ENCODE data around the gene FCN2. TPM values are rescaled to one million over a fixed set of nuclear protein-coding genes. Genes with fewer than 3 reads are reported as not detected.
"Not testable (repeated sequence)": the region's sequence is repeated elsewhere in the genome, so short reads cannot be mapped to it uniquely, and the experiment has no call there.

FCN2 gene
- total RNA-seq, 2 experiments from 2014 or later, result not detected

DNA sequence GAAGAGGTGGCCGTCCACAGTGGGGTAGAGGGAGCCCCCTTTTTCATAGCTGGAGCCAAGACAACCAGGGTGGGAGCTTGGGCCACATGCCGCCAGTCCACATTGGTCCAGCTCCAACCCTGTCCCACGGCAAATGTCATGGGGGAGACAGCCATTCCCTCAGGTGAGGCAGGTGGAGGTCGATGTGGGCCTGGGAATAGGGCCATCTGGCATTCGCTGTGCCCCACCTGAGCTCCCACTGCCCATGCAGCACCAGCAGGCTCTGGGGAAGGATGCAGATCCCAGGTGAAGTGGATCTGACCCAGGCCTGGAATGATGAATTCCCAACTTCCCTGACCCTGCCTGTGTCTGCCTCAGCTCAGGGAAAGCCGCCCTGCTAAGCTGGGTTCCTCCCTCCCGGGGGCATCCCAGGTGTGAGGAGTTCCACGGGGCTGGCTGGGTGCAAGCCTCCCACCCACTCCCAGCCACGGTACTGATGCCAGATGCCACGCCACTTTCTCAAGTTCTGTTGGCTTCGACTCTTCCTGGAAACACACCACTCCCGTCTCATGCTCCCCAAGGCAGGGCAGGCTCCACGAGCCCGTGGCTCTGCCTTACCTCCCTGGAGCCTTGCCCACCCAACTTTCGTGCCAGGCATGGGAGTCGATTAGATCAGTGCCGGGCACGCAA is 25.2 kb upstream of the FCN2 start:
- Mint-ChIP-seq H3K36me3 (ENCODE audit: low read depth) (no peaks in the 10 kb centered on the region), H3K27me3 (peaks cover 26% of the 10 kb centered on the region), H3K27ac (no peak overlapping the region), H3K4me1 (ENCODE audit: low read depth) (no peaks in the 10 kb centered on the region), H3K9me3 (peaks cover 2% of the 10 kb centered on the region), H3K4me3 (no peak overlapping the region)
- Histone ChIP-seq H3K27ac (ENCODE audit: low read depth in 1 of 2, low read length in 2 of 2) (no peak overlapping the region), H3K27me3 (ENCODE audit: control insufficient read depth in 1 of 2, insufficient read depth in 2 of 2, low read length in 2 of 2) (peaks cover 4 to 16% of the 10 kb centered on the region in 2 experiments), H3K4me1 (ENCODE audit: insufficient read depth, low read length) (no peaks in the 10 kb centered on the region), H3K36me3 (ENCODE audit: insufficient read depth, low read length) (no peaks in the 10 kb centered on the region), H3K4me3 (ENCODE audit: low read length) (no peak overlapping the region), H3K9me3 (ENCODE audit: control insufficient read depth in 1 of 2, insufficient read depth in 1 of 2, low read length in 2 of 2) (peaks cover 0 to 32% of the 10 kb centered on the region in 2 experiments)
- ChIA-PET POLR2A (no interaction called here), CTCF (no interaction called here)
- ATAC-seq (ENCODE audit: poor library complexity) (no peak), DNase-seq (no peak)
- intact Hi-C loops (cut with DNase I, micrococcal nuclease), result no loop called here
- TF ChIP-seq, protein P1, sequence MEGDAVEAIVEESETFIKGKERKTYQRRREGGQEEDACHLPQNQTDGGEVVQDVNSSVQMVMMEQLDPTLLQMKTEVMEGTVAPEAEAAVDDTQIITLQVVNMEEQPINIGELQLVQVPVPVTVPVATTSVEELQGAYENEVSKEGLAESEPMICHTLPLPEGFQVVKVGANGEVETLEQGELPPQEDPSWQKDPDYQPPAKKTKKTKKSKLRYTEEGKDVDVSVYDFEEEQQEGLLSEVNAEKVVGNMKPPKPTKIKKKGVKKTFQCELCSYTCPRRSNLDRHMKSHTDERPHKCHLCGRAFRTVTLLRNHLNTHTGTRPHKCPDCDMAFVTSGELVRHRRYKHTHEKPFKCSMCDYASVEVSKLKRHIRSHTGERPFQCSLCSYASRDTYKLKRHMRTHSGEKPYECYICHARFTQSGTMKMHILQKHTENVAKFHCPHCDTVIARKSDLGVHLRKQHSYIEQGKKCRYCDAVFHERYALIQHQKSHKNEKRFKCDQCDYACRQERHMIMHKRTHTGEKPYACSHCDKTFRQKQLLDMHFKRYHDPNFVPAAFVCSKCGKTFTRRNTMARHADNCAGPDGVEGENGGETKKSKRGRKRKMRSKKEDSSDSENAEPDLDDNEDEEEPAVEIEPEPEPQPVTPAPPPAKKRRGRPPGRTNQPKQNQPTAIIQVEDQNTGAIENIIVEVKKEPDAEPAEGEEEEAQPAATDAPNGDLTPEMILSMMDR (IDR thresholded peaks at IDR 0.05), result no peak

DNA sequence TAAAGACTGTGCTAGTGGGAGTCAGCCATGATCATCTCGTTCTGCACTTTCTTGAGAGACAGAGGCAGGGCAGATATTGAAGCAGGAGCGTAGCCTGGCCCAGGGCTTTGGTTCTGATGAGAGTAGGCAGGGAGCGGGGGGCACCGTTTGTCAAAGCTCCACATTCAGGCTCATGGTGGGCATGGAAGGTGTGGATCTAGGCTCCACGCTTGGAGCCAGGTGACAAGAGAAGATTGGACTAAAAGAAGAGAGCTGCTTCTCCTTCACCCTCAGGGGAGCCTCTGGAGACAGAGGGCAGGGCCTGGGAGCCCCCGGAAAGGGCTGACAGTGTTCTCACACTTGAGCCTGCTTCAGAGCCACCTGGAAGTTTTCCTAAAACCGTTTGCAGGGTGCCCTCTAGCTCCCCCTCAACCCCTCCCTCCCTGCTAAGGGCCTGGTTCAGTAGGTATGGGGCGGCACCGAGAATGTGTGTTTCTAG is 24.7 kb upstream of the FCN2 start:
- H3K36me3 Mint-ChIP-seq (ENCODE audit: low read depth), result no peaks in the 10 kb centered on the region
- TF ChIP-seq, protein P1 (IDR thresholded peaks at IDR 0.05), result no peak
- H3K27ac ChIP-seq (ENCODE audit: low read depth in 1 of 2, low read length in 2 of 2), result no peak overlapping the region
- no peaks in the 10 kb centered on the region for H3K36me3 ChIP-seq (ENCODE audit: insufficient read depth, low read length)
- H3K27ac Mint-ChIP-seq, result no peak overlapping the region
- POLR2A ChIA-PET, result no interaction called here
- peaks cover 0 to 28% of the 10 kb centered on the region in 2 experiments for H3K9me3 ChIP-seq (ENCODE audit: control insufficient read depth in 1 of 2, insufficient read depth in 1 of 2, low read length in 2 of 2)
- DNase-seq, result no peak
- H3K4me1 Mint-ChIP-seq (ENCODE audit: low read depth), result no peaks in the 10 kb centered on the region
- H3K4me1 ChIP-seq (ENCODE audit: insufficient read depth, low read length), result no peaks in the 10 kb centered on the region
- no peak for ATAC-seq (ENCODE audit: poor library complexity)
- H3K27me3 Mint-ChIP-seq, result peaks cover 26% of the 10 kb centered on the region
- H3K4me3 ChIP-seq (ENCODE audit: low read length), result no peak overlapping the region
- peaks cover 4 to 15% of the 10 kb centered on the region in 2 experiments for H3K27me3 ChIP-seq (ENCODE audit: control insufficient read depth in 1 of 2, insufficient read depth in 2 of 2, low read length in 2 of 2)
- CTCF ChIA-PET, result no interaction called here
- H3K9me3 Mint-ChIP-seq, result peaks cover 2% of the 10 kb centered on the region
- H3K4me3 Mint-ChIP-seq, result no peak overlapping the region
- intact Hi-C loops (cut with DNase I, micrococcal nuclease), result no loop called here

DNA sequence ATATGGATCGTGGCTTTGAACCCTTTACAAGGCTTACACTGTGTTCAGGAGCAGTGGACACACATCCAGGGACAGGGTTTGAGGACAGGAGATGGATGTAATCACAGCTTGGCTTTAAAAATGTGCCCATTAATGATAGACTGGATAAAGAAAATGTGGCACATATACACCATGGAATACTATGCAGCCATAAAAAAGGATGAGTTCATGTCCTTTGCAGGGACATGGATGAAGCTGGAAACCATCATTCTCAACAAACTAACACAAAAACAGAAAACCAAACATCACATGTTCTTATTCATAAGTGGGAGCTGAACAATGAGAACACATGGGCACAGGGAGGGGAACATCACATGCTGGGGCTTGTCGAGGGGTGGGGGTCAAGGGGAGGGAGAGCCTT is 23.2 kb upstream of the FCN2 start:
- H3K4me3 ChIP-seq (ENCODE audit: low read length); POLR2A ChIA-PET; DNase-seq; H3K36me3 ChIP-seq (ENCODE audit: insufficient read depth, low read length); ATAC-seq (ENCODE audit: poor library complexity); H3K27ac Mint-ChIP-seq; H3K9me3 Mint-ChIP-seq; CTCF ChIA-PET; H3K4me3 Mint-ChIP-seq; H3K27ac ChIP-seq (ENCODE audit: low read depth in 1 of 2, low read length in 2 of 2); H3K36me3 Mint-ChIP-seq (ENCODE audit: low read depth); H3K4me1 ChIP-seq (ENCODE audit: insufficient read depth, low read length); H3K4me1 Mint-ChIP-seq (ENCODE audit: low read depth); intact Hi-C loops (cut with DNase I, micrococcal nuclease): not testable (repeated sequence)
- H3K9me3 ChIP-seq (ENCODE audit: control insufficient read depth in 1 of 2, insufficient read depth in 1 of 2, low read length in 2 of 2), result peaks cover 0 to 27% of the 10 kb centered on the region in 2 experiments
- H3K27me3 Mint-ChIP-seq, result peaks cover 26% of the 10 kb centered on the region
- H3K27me3 ChIP-seq (ENCODE audit: control insufficient read depth in 1 of 2, insufficient read depth in 2 of 2, low read length in 2 of 2), result peaks cover 4 to 12% of the 10 kb centered on the region in 2 experiments
